RWPE1 (cell line): ENCODE measurements around the gene ADGRG1.

Experiments
- CTCF ChIA-PET: fragments of 350-600 bp; sonication (Branson Sonifier 250); formaldehyde crosslinking; extraction: SDS; loops from one replicate; lab custom pipeline; 2021; lab: Yijun Ruan, JAX
- POLR2A ChIA-PET: fragments of 400-600 bp; formaldehyde crosslinking; extraction: SDS; loops from one replicate; lab custom pipeline; 2020; ENCODE audit warnings: antibody characterized with exemption; ENCODE audit not compliant: low non-redundant PET; lab: Yijun Ruan, JAX
- DNase-seq: peaks from one replicate; pipeline ENCODE4 v3.0.0; 2012; ENCODE audit warnings: low spot score
- H3K27ac ChIP-seq: fragments of 450-650 bp; 2 replicates; pipeline ENCODE4 v1.5.1; 2017
- TF ChIP-seq, protein P1 (sequence below): fragments of 450-650 bp; conservative IDR thresholded peaks from 2 replicates; pipeline ENCODE4 v1.5.1; 2017; ENCODE audit warnings: low read depth, mild to moderate bottlenecking

Gene ADGRG1

GRCh38 chr16:57676553-57677085 is 48.2 kb downstream of the ADGRG1 start:
- no peak overlapping the region for H3K27ac ChIP-seq
- ChIA-PET CTCF (interaction anchor here (0.7 kb wide), 1 partner anchor 77 kb away, joined by 6 read pairs; no protein-coding TSS in a partner anchor), POLR2A (no interaction called here)
- TF ChIP-seq, protein P1, sequence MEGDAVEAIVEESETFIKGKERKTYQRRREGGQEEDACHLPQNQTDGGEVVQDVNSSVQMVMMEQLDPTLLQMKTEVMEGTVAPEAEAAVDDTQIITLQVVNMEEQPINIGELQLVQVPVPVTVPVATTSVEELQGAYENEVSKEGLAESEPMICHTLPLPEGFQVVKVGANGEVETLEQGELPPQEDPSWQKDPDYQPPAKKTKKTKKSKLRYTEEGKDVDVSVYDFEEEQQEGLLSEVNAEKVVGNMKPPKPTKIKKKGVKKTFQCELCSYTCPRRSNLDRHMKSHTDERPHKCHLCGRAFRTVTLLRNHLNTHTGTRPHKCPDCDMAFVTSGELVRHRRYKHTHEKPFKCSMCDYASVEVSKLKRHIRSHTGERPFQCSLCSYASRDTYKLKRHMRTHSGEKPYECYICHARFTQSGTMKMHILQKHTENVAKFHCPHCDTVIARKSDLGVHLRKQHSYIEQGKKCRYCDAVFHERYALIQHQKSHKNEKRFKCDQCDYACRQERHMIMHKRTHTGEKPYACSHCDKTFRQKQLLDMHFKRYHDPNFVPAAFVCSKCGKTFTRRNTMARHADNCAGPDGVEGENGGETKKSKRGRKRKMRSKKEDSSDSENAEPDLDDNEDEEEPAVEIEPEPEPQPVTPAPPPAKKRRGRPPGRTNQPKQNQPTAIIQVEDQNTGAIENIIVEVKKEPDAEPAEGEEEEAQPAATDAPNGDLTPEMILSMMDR = no peak
- no peak for DNase-seq

DNA sequence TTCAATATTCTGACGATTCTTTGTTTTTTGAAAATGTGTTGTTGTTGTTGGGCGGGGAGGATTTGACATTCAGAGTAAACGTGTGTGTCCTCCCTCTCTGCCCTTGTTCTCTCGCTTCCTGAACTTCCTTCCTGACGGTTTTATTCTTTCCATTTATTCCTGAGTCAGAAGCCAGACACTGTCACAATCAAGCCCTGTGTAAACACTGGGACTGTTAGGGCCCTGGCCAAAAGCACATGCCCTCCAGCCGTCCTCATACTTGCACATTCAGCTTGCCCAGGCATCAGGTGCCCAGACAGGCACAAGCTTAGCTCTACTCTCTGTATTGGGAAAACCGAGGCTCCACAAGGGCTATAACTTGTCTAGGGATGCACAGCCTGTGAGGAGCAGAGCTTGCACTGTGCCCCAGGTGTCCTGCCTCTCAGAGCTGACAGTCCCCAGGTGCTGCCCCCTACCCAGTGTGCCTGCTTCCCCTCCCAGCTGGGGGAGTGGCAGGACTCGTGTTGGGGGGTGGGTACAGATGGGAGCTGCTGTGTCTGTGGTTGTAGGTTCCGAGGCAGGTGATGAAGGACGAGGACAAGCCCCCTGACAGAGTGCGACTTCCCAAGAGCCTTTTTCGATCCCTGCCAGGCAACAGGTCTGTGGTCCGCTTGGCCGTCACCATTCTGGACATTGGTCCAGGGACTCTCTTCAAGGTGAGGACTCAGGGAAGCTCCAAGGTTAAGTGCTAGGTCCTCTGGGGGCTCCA is 49.4 kb downstream of the ADGRG1 start:
- ChIA-PET CTCF (interaction anchor here (0.5 to 0.9 kb wide), 3 partner anchors 35 to 136 kb away, joined by 3 read pairs; no protein-coding TSS in a partner anchor), POLR2A (no interaction called here)
- TF ChIP-seq, protein P1 = no peak
- DNase-seq = no peak
- peak overlapping the region; percentile 38; the same call in 1 of the 2 replicates for H3K27ac ChIP-seq

GRCh38 chr16:57679016-57679415 is 50.6 kb downstream of the ADGRG1 start:
- H3K27ac ChIP-seq = no peak overlapping the region
- no peak for DNase-seq
- ChIA-PET CTCF (no interaction called here), POLR2A (no interaction called here)
- TF ChIP-seq, protein P1 = no peak

DNA sequence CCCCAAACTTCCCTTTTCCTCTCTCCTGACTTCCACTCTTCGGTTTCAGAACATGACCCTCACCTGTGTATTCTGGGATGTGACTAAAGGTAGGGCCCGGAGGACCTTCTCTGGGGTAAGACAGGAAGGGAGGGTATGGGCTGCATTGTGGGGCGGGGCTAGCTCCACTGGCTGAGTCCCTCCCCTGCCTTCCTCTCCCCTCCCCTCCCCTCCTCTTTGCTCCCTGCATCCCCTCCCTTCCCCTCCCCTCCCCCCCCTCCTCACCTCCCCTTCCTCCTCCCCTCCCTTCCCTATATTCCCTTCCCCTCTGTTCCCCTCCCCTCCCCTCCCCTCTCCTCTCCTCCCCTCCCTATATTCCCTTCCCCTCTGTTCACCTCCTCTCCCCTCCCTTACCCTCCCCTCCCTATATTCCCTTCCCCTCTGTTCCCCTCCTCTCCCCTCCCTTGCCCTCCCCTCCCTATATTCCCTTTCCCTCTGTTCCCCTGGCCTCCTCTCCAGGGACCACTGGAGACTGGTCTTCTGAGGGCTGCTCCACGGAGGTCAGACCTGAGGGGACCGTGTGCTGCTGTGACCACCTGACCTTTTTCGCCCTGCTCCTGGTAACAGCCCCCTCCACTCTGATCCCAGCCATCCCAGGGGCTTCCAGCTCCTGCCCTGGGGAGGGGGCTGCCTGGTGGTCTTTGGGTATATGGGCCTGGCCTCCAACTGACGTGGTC is 51.5 kb downstream of the ADGRG1 start:
- no peak overlapping the region for H3K27ac ChIP-seq
- CTCF ChIA-PET = no interaction called here
- DNase-seq = no peak
- TF ChIP-seq, protein P1 = no peak
- POLR2A ChIA-PET = no interaction called here

DNA sequence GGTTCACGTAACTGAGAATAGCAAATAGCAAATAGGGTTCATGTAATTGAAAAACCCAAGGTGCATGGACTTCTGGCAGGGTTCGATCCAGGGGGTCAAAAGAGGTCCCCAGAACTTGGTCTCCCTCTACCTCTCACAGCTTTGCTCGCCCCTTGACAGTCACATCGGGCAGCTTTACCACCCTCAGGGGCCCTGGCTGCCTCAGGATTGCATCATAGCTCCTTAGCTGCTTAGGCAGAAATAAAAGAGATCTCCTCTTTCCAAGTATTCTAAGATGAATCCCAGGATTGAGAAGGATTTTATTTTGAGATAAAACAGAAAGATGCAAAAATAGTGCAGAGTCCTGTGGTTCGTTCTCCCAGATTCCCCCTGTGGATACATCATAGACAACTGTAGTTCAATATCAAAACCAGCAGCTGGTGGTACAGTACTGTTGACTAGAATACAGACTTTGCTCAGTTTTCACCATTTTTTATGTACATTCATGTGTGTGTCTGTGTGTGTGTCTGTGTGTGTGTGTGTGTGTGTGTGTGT is 52.5 kb downstream of the ADGRG1 start:
- TF ChIP-seq, protein P1 = no peak
- CTCF ChIA-PET = interaction anchor here (0.7 kb wide), 1 partner anchor 1653 kb away, joined by 3 read pairs; no protein-coding TSS in a partner anchor
- POLR2A ChIA-PET = no interaction called here
- no peak overlapping the region for H3K27ac ChIP-seq
- no peak for DNase-seq
